Measurements from ENCODE around the gene CPB1. TPM values are rescaled to one million over a fixed set of nuclear protein-coding genes. Genes with fewer than 3 reads are reported as not detected.

CPB1 gene
- total RNA-seq, 1 donor from 2014 or later, result not detected

DNA sequence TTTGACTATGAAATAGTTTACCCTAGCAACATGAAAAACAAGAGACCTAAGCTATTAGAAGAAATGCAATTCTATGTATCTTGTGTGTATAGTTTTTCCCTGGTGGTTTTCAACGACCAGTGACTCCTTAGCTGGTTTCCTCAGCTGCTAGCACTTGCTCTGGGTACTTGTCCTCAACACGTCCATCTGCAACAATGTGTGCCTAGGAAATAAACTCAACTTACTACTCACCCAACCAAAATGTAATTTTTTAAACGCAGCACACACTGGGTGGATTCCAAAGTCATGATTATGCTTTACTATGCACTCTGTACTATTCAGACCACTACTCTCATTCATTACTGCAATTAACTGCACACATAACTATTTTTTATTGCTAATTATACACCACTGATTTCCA is 68.5 kb downstream of the CPB1 start:
- Mint-ChIP-seq H3K9me3 (no peaks in the 10 kb centered on the region), H3K4me1 (no peaks in the 10 kb centered on the region), H3K4me3 (no peak overlapping the region), H3K27me3 (ENCODE audit: low read depth) (no peaks in the 10 kb centered on the region), H3K36me3 (ENCODE audit: low read depth) (no peaks in the 10 kb centered on the region), H3K27ac (ENCODE audit: unreplicated experiment) (no peak overlapping the region)
- no peak for DNase-seq (ENCODE audit: low read depth, low spot score)
- TF ChIP-seq, protein P1, sequence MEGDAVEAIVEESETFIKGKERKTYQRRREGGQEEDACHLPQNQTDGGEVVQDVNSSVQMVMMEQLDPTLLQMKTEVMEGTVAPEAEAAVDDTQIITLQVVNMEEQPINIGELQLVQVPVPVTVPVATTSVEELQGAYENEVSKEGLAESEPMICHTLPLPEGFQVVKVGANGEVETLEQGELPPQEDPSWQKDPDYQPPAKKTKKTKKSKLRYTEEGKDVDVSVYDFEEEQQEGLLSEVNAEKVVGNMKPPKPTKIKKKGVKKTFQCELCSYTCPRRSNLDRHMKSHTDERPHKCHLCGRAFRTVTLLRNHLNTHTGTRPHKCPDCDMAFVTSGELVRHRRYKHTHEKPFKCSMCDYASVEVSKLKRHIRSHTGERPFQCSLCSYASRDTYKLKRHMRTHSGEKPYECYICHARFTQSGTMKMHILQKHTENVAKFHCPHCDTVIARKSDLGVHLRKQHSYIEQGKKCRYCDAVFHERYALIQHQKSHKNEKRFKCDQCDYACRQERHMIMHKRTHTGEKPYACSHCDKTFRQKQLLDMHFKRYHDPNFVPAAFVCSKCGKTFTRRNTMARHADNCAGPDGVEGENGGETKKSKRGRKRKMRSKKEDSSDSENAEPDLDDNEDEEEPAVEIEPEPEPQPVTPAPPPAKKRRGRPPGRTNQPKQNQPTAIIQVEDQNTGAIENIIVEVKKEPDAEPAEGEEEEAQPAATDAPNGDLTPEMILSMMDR (conservative IDR thresholded peaks at IDR 0.05), result no peak

DNA sequence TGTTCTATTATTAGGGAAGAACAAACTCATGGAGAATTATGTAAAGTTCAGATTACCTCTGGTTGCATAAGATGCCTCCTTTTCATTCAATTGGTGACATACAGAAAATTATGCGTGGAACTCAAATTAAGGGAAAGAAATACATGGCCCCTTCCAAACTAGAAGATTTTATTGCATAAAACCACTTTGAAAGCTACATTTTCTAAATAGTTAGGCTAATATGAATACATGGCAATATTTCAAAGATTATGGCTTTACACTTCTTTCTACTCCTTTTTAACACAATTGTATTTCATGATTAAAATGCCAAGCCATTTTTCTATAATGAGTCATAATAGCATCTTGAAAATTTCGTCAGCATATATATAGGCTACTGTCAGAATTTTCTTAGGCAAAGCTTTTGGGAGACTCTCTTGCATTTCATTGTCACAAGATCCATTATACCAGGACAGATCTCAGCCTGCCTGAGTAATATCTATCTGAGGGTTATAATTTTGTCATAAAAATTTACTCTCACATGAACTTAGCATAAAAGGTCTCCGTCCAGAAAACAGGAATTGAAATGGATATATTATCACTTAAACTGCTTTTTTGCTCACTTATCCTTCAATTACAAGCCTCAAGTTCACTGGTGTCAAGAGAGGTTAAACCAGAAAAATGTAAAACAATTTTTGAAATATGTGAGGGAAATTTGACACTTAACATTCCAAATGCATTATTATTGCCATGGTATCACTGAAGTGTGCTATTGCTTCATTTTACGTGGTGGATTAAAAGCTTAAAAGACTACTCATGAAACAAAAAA is 74.6 kb downstream of the CPB1 start:
- DNase-seq (ENCODE audit: low read depth, low spot score), result no peak
- Mint-ChIP-seq H3K27me3 (ENCODE audit: low read depth) (no peaks in the 10 kb centered on the region), H3K36me3 (ENCODE audit: low read depth) (no peaks in the 10 kb centered on the region), H3K9me3 (no peaks in the 10 kb centered on the region), H3K4me3 (no peak overlapping the region), H3K4me1 (no peaks in the 10 kb centered on the region), H3K27ac (ENCODE audit: unreplicated experiment) (no peak overlapping the region)
- TF ChIP-seq, protein P1 (conservative IDR thresholded peaks at IDR 0.05), result no peak

DNA sequence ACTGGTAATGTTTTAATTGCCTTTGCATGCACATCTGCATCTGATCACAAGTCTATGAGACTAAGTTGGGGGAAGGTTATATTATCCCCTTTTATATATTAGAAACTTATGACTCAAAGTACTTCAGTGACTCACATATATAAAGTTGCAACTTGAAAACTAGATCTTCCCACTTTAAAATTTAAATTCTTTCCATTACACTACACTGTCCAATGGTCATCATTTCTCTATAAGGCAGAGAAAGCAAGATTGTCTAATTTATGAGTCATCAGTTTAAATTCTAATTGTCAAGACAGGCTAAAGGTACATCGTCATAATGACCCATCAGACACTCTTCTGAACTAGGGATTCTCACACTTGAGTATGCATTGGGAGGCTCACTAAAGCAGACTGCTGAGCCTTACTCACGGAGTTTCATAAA is 75.4 kb downstream of the CPB1 start:
- Mint-ChIP-seq H3K27me3 (ENCODE audit: low read depth) (no peaks in the 10 kb centered on the region), H3K9me3 (no peaks in the 10 kb centered on the region), H3K27ac (ENCODE audit: unreplicated experiment) (no peak overlapping the region), H3K36me3 (ENCODE audit: low read depth) (no peaks in the 10 kb centered on the region), H3K4me3 (no peak overlapping the region), H3K4me1 (no peaks in the 10 kb centered on the region)
- TF ChIP-seq, protein P1 (conservative IDR thresholded peaks at IDR 0.05), result no peak
- DNase-seq (ENCODE audit: low read depth, low spot score), result no peak

DNA sequence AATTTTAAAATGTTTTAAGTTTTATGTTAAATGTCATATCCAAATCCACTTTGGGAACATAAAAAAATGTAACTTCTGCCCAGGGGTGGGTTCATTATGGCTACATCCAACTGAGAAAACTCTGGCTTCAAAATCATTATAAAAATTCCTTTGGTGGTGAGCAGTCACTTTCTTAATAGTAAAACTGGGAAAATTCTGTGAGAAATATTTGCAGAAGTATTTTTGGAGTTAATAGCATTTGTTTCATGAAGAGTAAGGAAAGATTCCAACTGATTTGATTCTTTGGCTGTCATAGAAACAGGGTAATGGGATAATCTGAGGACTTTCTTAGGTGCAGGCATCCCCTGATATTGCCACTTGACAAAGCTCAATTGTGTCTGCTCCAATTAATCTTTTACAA is 76.3 kb downstream of the CPB1 start:
- no peak for DNase-seq (ENCODE audit: low read depth, low spot score)
- Mint-ChIP-seq H3K9me3 (no peaks in the 10 kb centered on the region), H3K4me1 (no peaks in the 10 kb centered on the region), H3K27ac (ENCODE audit: unreplicated experiment) (no peak overlapping the region), H3K36me3 (ENCODE audit: low read depth) (no peaks in the 10 kb centered on the region), H3K27me3 (ENCODE audit: low read depth) (no peaks in the 10 kb centered on the region), H3K4me3 (no peak overlapping the region)
- TF ChIP-seq, protein P1 (conservative IDR thresholded peaks at IDR 0.05), result no peak

DNA sequence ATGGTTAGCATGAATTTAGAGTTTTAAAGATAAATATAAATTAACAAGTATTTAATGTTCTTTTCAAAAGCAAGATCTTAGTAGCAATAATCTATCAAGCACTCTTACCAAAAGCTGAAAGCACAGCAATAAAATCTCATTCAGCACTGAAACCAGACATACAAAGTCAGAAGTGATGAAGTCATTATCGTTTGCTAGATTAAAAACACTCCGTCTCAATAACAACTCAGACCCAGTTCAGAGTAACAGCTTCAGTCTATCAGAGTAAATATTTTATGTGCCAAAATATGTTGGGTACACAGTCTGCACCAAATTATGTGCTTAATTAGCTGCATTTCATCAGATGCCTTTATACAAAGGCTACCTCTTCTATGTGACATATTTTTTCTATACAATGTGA is 79.1 kb downstream of the CPB1 start:
- TF ChIP-seq, protein P1 (conservative IDR thresholded peaks at IDR 0.05), result no peak
- Mint-ChIP-seq H3K9me3 (no peaks in the 10 kb centered on the region), H3K27ac (ENCODE audit: unreplicated experiment) (no peak overlapping the region), H3K4me3 (no peak overlapping the region), H3K36me3 (ENCODE audit: low read depth) (no peaks in the 10 kb centered on the region), H3K27me3 (ENCODE audit: low read depth) (no peaks in the 10 kb centered on the region), H3K4me1 (no peaks in the 10 kb centered on the region)
- DNase-seq (ENCODE audit: low read depth, low spot score), result no peak

Other genes starting within 250 kb of the CPB1 start
- gene AGTR1, start 129.9 kb upstream of the CPB1 start, total RNA-seq, result 2.1 and 2.3 TPM in 2 replicates
- gene CPA3, start 37.5 kb downstream of the CPB1 start, total RNA-seq, result not detected in 2 replicates
- gene GYG1, start 163.7 kb downstream of the CPB1 start, total RNA-seq, result 27.1 and 29.4 TPM in 2 replicates

All from neural crest cell (in vitro differentiated cells).